ENCODE measurements around the gene METTL9. TPM values are rescaled to one million over a fixed set of nuclear protein-coding genes. Genes with fewer than 3 reads are reported as not detected.

METTL9 gene
- total RNA-seq, 1 donor from 2014 or later, result 132 TPM

- Mint-ChIP-seq H3K4me3 (no peak overlapping the region), H3K27me3 (no peaks in the 10 kb centered on the region), H3K36me3 (no peaks in the 10 kb centered on the region), H3K4me1 (ENCODE audit: unreplicated experiment) (no peaks in the 10 kb centered on the region), H3K9me3 (no peaks in the 10 kb centered on the region), H3K27ac (no peak overlapping the region)
- TF ChIP-seq CTCF (conservative IDR thresholded peaks at IDR 0.05), result no peak
- no peak for DNase-seq (ENCODE audit: extremely low spot score, unreplicated experiment)
Observed at GRCh38 chr16:21641916-21642315, 42.5 kb downstream of the METTL9 start.

- Mint-ChIP-seq H3K36me3 (no peaks in the 10 kb centered on the region), H3K27me3 (no peaks in the 10 kb centered on the region), H3K4me1 (ENCODE audit: unreplicated experiment) (no peaks in the 10 kb centered on the region), H3K4me3 (no peak overlapping the region), H3K9me3 (no peaks in the 10 kb centered on the region), H3K27ac (no peak overlapping the region)
- no peak for DNase-seq (ENCODE audit: extremely low spot score, unreplicated experiment)
- TF ChIP-seq CTCF (conservative IDR thresholded peaks at IDR 0.05), result no peak
Observed at GRCh38 chr16:21642861-21643260, 43.5 kb downstream of the METTL9 start.

GRCh38 chr16:21643785-21644184, 44.4 kb downstream of the METTL9 start:
- Mint-ChIP-seq H3K27me3 (no peaks in the 10 kb centered on the region), H3K4me1 (ENCODE audit: unreplicated experiment) (no peaks in the 10 kb centered on the region), H3K9me3 (no peaks in the 10 kb centered on the region), H3K27ac (no peak overlapping the region), H3K36me3 (peaks cover 3% of the 10 kb centered on the region), H3K4me3 (no peak overlapping the region)
- no peak for TF ChIP-seq CTCF (conservative IDR thresholded peaks at IDR 0.05)
- no peak for DNase-seq (ENCODE audit: extremely low spot score, unreplicated experiment)

- Mint-ChIP-seq H3K9me3 (no peaks in the 10 kb centered on the region), H3K27ac (no peak overlapping the region), H3K27me3 (no peaks in the 10 kb centered on the region), H3K4me1 (ENCODE audit: unreplicated experiment) (no peaks in the 10 kb centered on the region), H3K4me3 (no peak overlapping the region), H3K36me3 (peaks cover 3% of the 10 kb centered on the region)
- no peak for DNase-seq (ENCODE audit: extremely low spot score, unreplicated experiment)
- TF ChIP-seq CTCF (conservative IDR thresholded peaks at IDR 0.05), result no peak
Observed at GRCh38 chr16:21644674-21645073, 45.3 kb downstream of the METTL9 start.

GRCh38 chr16:21645261-21645721, 45.9 kb downstream of the METTL9 start:
- H3K36me3 Mint-ChIP-seq, result peaks cover 3% of the 10 kb centered on the region
- H3K27me3 Mint-ChIP-seq, result no peaks in the 10 kb centered on the region
- no peak overlapping the region for H3K4me3 Mint-ChIP-seq
- DNase-seq (ENCODE audit: extremely low spot score, unreplicated experiment), result peak; percentile 11
- no peak for TF ChIP-seq CTCF (conservative IDR thresholded peaks at IDR 0.05)
- no peaks in the 10 kb centered on the region for H3K9me3 Mint-ChIP-seq
- H3K4me1 Mint-ChIP-seq (ENCODE audit: unreplicated experiment), result no peaks in the 10 kb centered on the region
- H3K27ac Mint-ChIP-seq, result no peak overlapping the region

- no peak for TF ChIP-seq CTCF (conservative IDR thresholded peaks at IDR 0.05)
- H3K27ac Mint-ChIP-seq, result no peak overlapping the region
- no peaks in the 10 kb centered on the region for H3K9me3 Mint-ChIP-seq
- peaks cover 3% of the 10 kb centered on the region for H3K36me3 Mint-ChIP-seq
- DNase-seq (ENCODE audit: extremely low spot score, unreplicated experiment), result no peak
- H3K27me3 Mint-ChIP-seq, result no peaks in the 10 kb centered on the region
- H3K4me3 Mint-ChIP-seq, result no peak overlapping the region
- no peaks in the 10 kb centered on the region for H3K4me1 Mint-ChIP-seq (ENCODE audit: unreplicated experiment)
Observed at GRCh38 chr16:21646091-21646490, 46.7 kb downstream of the METTL9 start.

All from type B pancreatic cell (in vitro differentiated cells).